GM12864 (cell line): ENCODE data around the gene FOXA3.

Experiments
- DNase-seq: peaks from one replicate; pipeline ENCODE4 v3.0.0-alpha.2; 2011; ENCODE audit warnings: low read depth
- H3K4me3 ChIP-seq: 2 replicates; pipeline ENCODE4 v1.5.1; 2011; ENCODE audit warnings: mild to moderate bottlenecking, low read depth, low read length, control low read depth
- CTCF ChIP-seq: IDR thresholded peaks from 2 replicates; pipeline ENCODE4 v1.5.1; 2011; ENCODE audit warnings: low read depth, mild to moderate bottlenecking, moderate library complexity, low read length, control low read depth, inconsistent platforms; ENCODE audit errors: missing control alignments

FOXA3 gene

GRCh38 chr19:45901912-45902650, 38.0 kb downstream of the FOXA3 start, which contains the start of gene MYPOP:
Gene MYPOP (minus strand): TSS chr19:45902613. CDS start chr19:45901773, 840 bp downstream.
- DNase-seq, result no peak
- H3K4me3 ChIP-seq, result peak within 1 kb of the TSS; percentile 84
- TF ChIP-seq CTCF, result peak; percentile 3

- H3K4me3 ChIP-seq, result peak overlapping the region; percentile 84
- peak; percentile 86 for DNase-seq
- no peak for TF ChIP-seq CTCF
Observed at GRCh38 chr19:45902651-45903625, 38.8 kb downstream of the FOXA3 start.

- no peak overlapping the region for H3K4me3 ChIP-seq
- TF ChIP-seq CTCF, result no peak
- no peak for DNase-seq
Observed at GRCh38 chr19:45905011-45905410, 40.9 kb downstream of the FOXA3 start.

- no peak overlapping the region for H3K4me3 ChIP-seq
- DNase-seq, result no peak
- no peak for TF ChIP-seq CTCF
Observed at GRCh38 chr19:45906221-45906620, 42.1 kb downstream of the FOXA3 start.

GRCh38 chr19:45908956-45909355, 44.8 kb downstream of the FOXA3 start:
- no peak for DNase-seq
- TF ChIP-seq CTCF, result no peak
- no peak overlapping the region for H3K4me3 ChIP-seq

- DNase-seq, result no peak
- TF ChIP-seq CTCF, result no peak
- H3K4me3 ChIP-seq, result no peak overlapping the region
Observed at GRCh38 chr19:45911291-45911690, 47.2 kb downstream of the FOXA3 start.
